22Rv1 (cell line): ENCODE measurements around the gene SWT1.
"Not testable (repeated sequence)": the region's sequence is repeated elsewhere in the genome, so short reads cannot be mapped to it uniquely, and the experiment has no call there.

Source experiments
- H3K27ac ChIP-seq: fragments of 450-650 bp; 2 replicates; pipeline ENCODE4 v1.5.1; 2017
- ZFX ChIP-seq: fragments of 450-650 bp; IDR thresholded peaks from 2 replicates; pipeline ENCODE4 v1.6.1; 2017; ENCODE audit warnings: antibody characterized with exemption, borderline replicate concordance
- TF ChIP-seq, protein P1 (sequence below): fragments of 450-650 bp; IDR thresholded peaks from 2 replicates; pipeline ENCODE4 v1.5.1; 2017; ENCODE audit warnings: mild to moderate bottlenecking

SWT1 gene

DNA sequence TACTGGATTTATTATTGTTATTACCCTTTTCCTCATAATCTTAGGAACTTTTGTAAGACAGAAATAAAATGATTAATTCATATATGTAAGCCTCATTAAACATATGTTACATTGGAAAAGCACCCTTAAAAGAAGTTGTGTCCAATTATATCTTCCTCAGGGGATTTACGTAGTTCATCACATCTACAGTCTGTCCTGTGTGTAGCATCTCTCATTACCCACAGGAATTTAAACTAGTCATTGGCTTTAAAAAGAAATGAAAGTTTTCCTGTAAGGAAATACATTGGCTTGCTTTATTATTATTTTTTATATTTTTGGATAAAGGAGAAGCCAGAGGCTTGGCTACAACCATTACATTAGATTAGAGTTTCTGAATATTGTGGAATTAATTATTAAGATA, 56.1 kb downstream of the SWT1 start:
- no peak overlapping the region for H3K27ac ChIP-seq
- no peak for TF ChIP-seq ZFX
- TF ChIP-seq, protein P1, sequence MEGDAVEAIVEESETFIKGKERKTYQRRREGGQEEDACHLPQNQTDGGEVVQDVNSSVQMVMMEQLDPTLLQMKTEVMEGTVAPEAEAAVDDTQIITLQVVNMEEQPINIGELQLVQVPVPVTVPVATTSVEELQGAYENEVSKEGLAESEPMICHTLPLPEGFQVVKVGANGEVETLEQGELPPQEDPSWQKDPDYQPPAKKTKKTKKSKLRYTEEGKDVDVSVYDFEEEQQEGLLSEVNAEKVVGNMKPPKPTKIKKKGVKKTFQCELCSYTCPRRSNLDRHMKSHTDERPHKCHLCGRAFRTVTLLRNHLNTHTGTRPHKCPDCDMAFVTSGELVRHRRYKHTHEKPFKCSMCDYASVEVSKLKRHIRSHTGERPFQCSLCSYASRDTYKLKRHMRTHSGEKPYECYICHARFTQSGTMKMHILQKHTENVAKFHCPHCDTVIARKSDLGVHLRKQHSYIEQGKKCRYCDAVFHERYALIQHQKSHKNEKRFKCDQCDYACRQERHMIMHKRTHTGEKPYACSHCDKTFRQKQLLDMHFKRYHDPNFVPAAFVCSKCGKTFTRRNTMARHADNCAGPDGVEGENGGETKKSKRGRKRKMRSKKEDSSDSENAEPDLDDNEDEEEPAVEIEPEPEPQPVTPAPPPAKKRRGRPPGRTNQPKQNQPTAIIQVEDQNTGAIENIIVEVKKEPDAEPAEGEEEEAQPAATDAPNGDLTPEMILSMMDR, result no peak

DNA sequence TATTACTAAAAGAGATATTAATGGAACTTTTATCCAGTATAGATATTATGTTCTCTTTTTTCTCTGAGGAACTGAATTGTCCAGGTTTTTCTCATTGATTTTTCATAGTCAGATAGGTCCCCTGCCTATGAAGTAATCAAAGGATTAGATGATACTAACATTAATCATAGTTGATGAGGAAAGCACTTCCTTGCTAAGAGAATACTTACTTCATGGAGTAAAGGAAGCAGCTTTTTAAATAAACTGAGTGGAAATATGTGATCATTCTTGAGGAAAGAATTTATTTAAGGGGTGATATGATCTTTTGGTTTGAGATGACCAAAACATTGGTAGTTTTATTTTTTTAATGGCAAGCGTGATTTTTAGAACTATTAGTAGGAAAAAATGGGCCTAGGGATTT, 58.9 kb downstream of the SWT1 start:
- TF ChIP-seq ZFX, result no peak
- TF ChIP-seq, protein P1, result no peak
- H3K27ac ChIP-seq, result no peak overlapping the region

DNA sequence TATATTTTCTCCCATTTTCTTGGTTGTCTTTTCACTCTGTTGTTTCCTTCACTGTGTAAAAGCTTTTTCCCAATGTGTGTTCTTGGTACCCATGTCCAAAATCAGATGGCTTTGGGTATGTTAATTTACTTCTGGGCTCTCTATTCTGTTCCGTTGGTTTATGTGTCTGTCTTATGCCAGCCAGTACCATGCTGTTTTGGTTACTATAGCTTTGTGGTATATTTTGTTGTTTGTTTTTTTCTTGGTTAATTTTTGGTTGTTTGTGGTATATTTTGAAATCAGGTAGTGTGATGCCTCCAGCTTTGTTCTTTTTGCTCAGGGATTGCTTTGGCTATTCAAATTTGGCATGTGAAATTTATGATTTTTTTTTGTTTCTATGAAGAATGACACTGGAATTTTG, 67.2 kb downstream of the SWT1 start:
- H3K27ac ChIP-seq, result no peak overlapping the region
- TF ChIP-seq, protein P1, result no peak
- no peak for TF ChIP-seq ZFX

DNA sequence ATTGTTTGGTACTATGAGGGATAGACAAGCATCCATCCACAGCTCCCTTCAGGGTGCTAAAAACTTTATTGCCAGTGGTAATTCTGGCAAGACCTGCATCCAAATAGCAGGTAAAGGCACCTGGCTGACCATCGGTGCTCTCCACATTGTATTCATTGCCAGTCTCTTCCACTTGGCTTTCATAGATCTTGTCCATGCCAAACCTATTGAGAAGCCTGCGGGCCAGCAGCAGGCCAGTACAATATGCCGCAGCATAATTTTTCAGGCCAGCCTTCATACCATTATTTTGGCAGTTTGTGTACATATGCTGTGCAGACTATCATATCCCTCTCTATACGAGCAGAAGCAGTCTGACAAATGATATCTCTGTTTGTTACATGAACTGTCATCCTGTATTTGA, 70.2 kb downstream of the SWT1 start:
- no peak overlapping the region for H3K27ac ChIP-seq
- no peak for TF ChIP-seq ZFX
- TF ChIP-seq, protein P1, result no peak

DNA sequence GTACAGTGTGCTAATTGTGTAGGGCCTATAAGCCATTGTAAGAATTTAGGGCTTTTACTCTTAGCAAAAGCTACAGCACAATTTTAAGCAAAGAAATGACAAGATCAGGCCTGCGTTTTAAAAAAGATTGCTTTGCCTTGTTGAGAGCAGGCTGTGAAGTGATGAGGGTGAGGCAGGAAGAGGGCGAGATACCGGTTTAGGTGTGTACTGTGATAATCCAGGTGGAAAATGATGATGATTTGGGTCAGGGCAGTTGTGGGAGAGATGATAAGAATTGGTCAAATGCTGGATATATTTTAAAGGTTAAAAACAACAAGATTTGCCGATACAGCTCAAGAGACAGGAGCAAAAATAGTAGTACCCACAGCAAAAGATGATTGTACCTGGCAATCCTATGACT, 72.0 kb downstream of the SWT1 start:
- TF ChIP-seq ZFX, result no peak
- TF ChIP-seq, protein P1, result no peak
- H3K27ac ChIP-seq, result no peak overlapping the region

DNA sequence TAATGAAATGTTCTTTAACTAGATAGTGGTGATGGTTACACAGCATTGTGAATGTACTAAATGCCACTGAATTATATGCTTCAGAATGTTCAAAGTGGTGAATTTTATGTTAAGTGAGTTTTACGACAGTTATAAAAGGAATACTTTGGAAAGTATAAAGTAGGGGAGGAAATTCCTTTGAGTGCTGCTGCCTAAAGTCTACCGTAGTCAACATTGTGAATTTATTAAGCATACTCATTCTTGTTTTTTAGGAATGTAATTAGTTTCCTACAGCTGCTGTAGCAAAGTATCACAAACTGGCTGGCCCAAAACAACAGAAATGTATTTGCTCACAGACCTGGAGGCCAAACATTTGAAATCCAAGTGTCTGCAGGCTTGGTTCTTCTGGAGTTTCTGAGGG, 73.0 kb downstream of the SWT1 start:
- H3K27ac ChIP-seq, result no peak overlapping the region
- no peak for TF ChIP-seq ZFX
- TF ChIP-seq, protein P1, result no peak

DNA sequence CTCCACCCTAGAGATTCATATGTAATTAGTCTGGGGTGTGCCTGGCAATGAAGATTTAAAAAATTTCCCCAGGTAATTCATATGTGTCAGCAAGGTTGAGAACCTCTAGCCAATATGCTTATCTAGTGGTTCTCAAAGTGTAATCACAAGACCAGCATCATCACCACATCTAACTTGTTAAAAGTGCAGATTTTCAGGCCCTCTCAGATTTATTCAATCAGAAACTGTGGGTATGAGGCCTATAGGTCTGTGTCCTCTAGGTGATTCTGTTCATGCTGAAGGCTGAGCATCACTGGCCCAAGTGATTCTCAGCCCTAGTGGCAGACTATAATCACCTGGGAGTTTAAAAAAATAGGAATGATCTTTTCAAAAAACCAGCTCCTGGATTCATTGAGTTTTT, 75.9 kb downstream of the SWT1 start:
- TF ChIP-seq, protein P1, result no peak
- TF ChIP-seq ZFX, result no peak
- no peak overlapping the region for H3K27ac ChIP-seq

DNA sequence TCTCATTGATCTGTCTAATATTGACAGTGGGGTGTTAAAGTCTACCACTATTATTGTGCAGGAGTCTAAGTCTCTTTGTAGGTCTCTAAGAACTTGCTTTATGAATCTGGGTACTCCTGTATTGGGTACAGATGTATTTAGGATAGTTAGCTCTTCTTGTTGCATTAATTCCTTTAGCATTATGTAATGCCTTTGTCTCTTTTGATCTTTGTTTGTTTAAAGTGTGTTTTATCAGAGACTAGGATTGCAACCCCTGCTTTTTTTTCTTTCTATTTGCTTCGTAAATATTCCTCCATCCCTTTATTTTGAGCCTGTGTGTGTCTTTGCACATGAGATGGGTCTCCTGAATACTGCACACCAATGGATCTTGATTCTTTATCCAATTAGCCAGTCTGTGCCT, 77.2 kb downstream of the SWT1 start:
- not testable (repeated sequence) for H3K27ac ChIP-seq

DNA sequence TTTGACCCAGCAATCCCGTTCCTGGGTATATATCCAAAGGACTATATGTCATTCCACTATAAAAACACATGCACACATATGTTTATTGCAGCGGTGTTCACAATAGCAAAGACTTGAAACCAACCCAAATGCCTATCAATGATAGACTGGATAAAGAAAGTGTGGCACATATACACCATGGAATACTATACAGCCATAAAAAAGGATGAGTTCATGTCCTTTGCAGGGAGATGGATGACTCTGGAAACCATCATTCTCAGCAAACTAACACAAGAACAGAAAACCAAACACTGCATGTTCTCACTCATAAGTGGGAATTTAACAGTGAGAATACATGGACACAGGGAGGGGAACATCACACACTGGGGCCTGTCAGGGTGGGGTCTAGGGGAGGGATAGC, 80.2 kb downstream of the SWT1 start:
- H3K27ac ChIP-seq, result not testable (repeated sequence)
